IMR-90 (cell line): ENCODE data around the gene SEH1L. TPM values are rescaled to one million over a fixed set of nuclear protein-coding genes. Genes with fewer than 3 reads are reported as not detected.

Source experiments
- ATAC-seq: fragments of 200-7000 bp; cut with Tn5 transposase; 2 replicates; pipeline ENCODE4 v1.9.1; 2020; ENCODE audit warnings: low read depth, mild to moderate bottlenecking, moderate library complexity
- BruUV-seq: library from RNA; stranded (reverse); fragments of 400-500 nt; replicated peaks from 2 replicates; lab custom pipeline; 2021; lab: Mats Ljungman, UMichigan
- CTCF ChIA-PET: fragments of 300-600 bp; formaldehyde crosslinking; extraction: SDS; loops from one replicate; lab custom pipeline; 2021; ENCODE audit warnings: antibody characterized with exemption; lab: Yijun Ruan, JAX
- POLR2A ChIA-PET: fragments of 300-600 bp; sonication (Branson Sonifier 250); formaldehyde crosslinking; loops from one replicate; lab custom pipeline; 2022; ENCODE audit warnings: antibody characterized with exemption; ENCODE audit not compliant: unreplicated experiment; lab: Charles Lee
- DNase-seq: peaks from one replicate; pipeline ENCODE4 v3.0.0; 2013
- H2AFZ ChIP-seq: replicated peaks from 2 replicates; pipeline ENCODE3; 2013; ENCODE audit warnings: low read length, mild to moderate bottlenecking; ENCODE audit not compliant: poor library complexity
- H2AK5ac ChIP-seq: 2 replicates; pipeline ENCODE4 v1.6.1; 2013; ENCODE audit warnings: low read depth, low read length, inconsistent platforms
- H2AK9ac ChIP-seq: replicated peaks from 2 replicates; pipeline ENCODE3; 2013; ENCODE audit warnings: mild to moderate bottlenecking, low read depth, low read length, moderate library complexity; ENCODE audit not compliant: poor library complexity
- H2BK120ac ChIP-seq: 2 replicates; pipeline ENCODE4 v1.6.1; 2013; ENCODE audit warnings: low read depth, low read length, inconsistent platforms
- H2BK15ac ChIP-seq: 3 replicates; pipeline ENCODE4 v1.6.1; 2013; ENCODE audit warnings: low read depth, low read length, inconsistent platforms
- H2BK20ac ChIP-seq: 2 replicates; pipeline ENCODE4 v1.6.1; 2013; ENCODE audit warnings: low read depth, mild to moderate bottlenecking, inconsistent platforms, low read length, moderate library complexity
- H2BK5ac ChIP-seq: 2 replicates; pipeline ENCODE4 v1.6.1; 2013; ENCODE audit warnings: mild to moderate bottlenecking, low read depth, low read length, inconsistent platforms; ENCODE audit not compliant: poor library complexity, severe bottlenecking
- H3K14ac ChIP-seq: replicated peaks from 2 replicates; pipeline ENCODE4 v1.6.1; 2013; ENCODE audit warnings: low read depth, low read length, inconsistent platforms
- H3K18ac ChIP-seq: 2 replicates; pipeline ENCODE4 v1.6.1; 2013; ENCODE audit warnings: low read depth, low read length, control low read depth
- H3K23ac ChIP-seq: 2 replicates; pipeline ENCODE4 v1.6.1; 2013; ENCODE audit warnings: low read depth, low read length, inconsistent platforms
- H3K27ac ChIP-seq: 2 replicates; pipeline ENCODE4 v1.5.1; 2013; ENCODE audit warnings: mild to moderate bottlenecking, control low read depth, low read length; ENCODE audit not compliant: insufficient read depth
- H3K27me3 ChIP-seq: 2 replicates; pipeline ENCODE4 v1.6.1; 2013; ENCODE audit warnings: low read length; ENCODE audit not compliant: control insufficient read depth, insufficient read depth
- H3K36me3 ChIP-seq: 2 replicates; pipeline ENCODE4 v1.6.1; 2013; ENCODE audit warnings: low read length, mixed read lengths; ENCODE audit not compliant: control insufficient read depth, insufficient read depth
- H3K4ac ChIP-seq: 2 replicates; pipeline ENCODE4 v1.6.1; 2013; ENCODE audit warnings: low read depth, low read length, inconsistent platforms
- H3K4me1 ChIP-seq: 2 replicates; pipeline ENCODE4 v1.6.1; 2013; ENCODE audit warnings: low read length, mixed read lengths; ENCODE audit not compliant: control insufficient read depth, insufficient read depth
- H3K4me2 ChIP-seq: 2 replicates; pipeline ENCODE4 v1.6.1; 2013; ENCODE audit warnings: low read depth, mild to moderate bottlenecking, control low read depth, low read length, moderate library complexity
- H3K4me3 ChIP-seq: 2 replicates; pipeline ENCODE4 v1.5.1; 2013; ENCODE audit warnings: low read depth, mild to moderate bottlenecking, control low read depth, low read length, moderate library complexity; ENCODE audit not compliant: insufficient read depth
- H3K56ac ChIP-seq: 2 replicates; pipeline ENCODE4 v1.6.1; 2013; ENCODE audit warnings: low read length, inconsistent platforms; ENCODE audit not compliant: insufficient read depth; ENCODE audit errors: extremely low read depth
- H3K79me1 ChIP-seq, 2 experiments: 2 replicates each; pipeline ENCODE4 v1.6.1; 2013; ENCODE audit warnings: low read length in 2 of 2, inconsistent platforms in 1 of 2, low read depth in 1 of 2
- H3K9ac ChIP-seq: 2 replicates; pipeline ENCODE4 v1.6.1; 2013; ENCODE audit warnings: low read depth, low read length, control low read depth
- H3K9me1 ChIP-seq: 2 replicates; pipeline ENCODE4 v1.6.1; 2013; ENCODE audit warnings: low read length, inconsistent platforms; ENCODE audit not compliant: insufficient read depth
- H3K9me3 ChIP-seq: 2 replicates; pipeline ENCODE4 v1.6.1; 2013; ENCODE audit warnings: low read length; ENCODE audit not compliant: control insufficient read depth, insufficient read depth
- H4K20me1 ChIP-seq: 2 replicates; pipeline ENCODE4 v1.6.1; 2013; ENCODE audit warnings: low read length, inconsistent platforms; ENCODE audit not compliant: insufficient read depth
- H4K5ac ChIP-seq: 2 replicates; pipeline ENCODE4 v1.6.1; 2013; ENCODE audit warnings: mild to moderate bottlenecking, low read depth, low read length, control low read depth
- H4K8ac ChIP-seq, 2 experiments: 2 replicates each; pipeline ENCODE4 v1.6.1; 2013; ENCODE audit warnings: low read depth in 2 of 2, low read length in 2 of 2, control low read depth in 1 of 2, inconsistent platforms in 1 of 2
- H4K91ac ChIP-seq: 2 replicates; pipeline ENCODE4 v1.6.1; 2013; ENCODE audit warnings: low read depth, low read length, inconsistent platforms; ENCODE audit not compliant: insufficient read depth
- BHLHE40 ChIP-seq: fragments of 150-350 bp; IDR thresholded peaks from 2 replicates; pipeline ENCODE4 v1.6.1; 2016; ENCODE audit warnings: mild to moderate bottlenecking, low read depth, low read length
- CEBPB ChIP-seq: IDR thresholded peaks from 2 replicates; pipeline ENCODE4 v1.6.1; 2012; ENCODE audit warnings: low read depth, low read length, improper control_type of control experiment
- CTCF ChIP-seq: conservative IDR thresholded peaks from 2 replicates; pipeline ENCODE4 v1.5.1; 2012; ENCODE audit warnings: mild to moderate bottlenecking, low read depth, low read length, improper control_type of control experiment
- MAZ ChIP-seq: IDR thresholded peaks from 2 replicates; pipeline ENCODE4 v1.6.1; 2012; ENCODE audit warnings: low read depth, mild to moderate bottlenecking, low read length, improper control_type of control experiment, moderate library complexity, borderline replicate concordance
- MXI1 ChIP-seq: IDR thresholded peaks from 2 replicates; pipeline ENCODE4 v1.6.1; 2012; ENCODE audit warnings: low read depth, mild to moderate bottlenecking, low read length, moderate library complexity, borderline replicate concordance
- RCOR1 ChIP-seq: IDR thresholded peaks from 2 replicates; pipeline ENCODE4 v1.6.1; 2012; ENCODE audit warnings: mild to moderate bottlenecking, low read length, improper control_type of control experiment; ENCODE audit not compliant: insufficient replicate concordance
- RFX5 ChIP-seq: IDR thresholded peaks from 2 replicates; pipeline ENCODE4 v1.8.0; 2012; ENCODE audit warnings: low read depth, mild to moderate bottlenecking, low read length, moderate library complexity
- WGBS, 2 experiments: methylation state at CpG; one replicate each; pipeline versions ENCODE4 v1.1.5 to v1.1.7; 2013; ENCODE audit warnings: missing lambda C conversion rate in 2 of 2; ENCODE audit not compliant: insufficient read length in 1 of 2; ENCODE audit errors: extremely low coverage in 2 of 2; 5-methylcytosine and 5-hydroxymethylcytosine counted together
- dilution Hi-C: fragments of 300-500 bp; cut with HindIII; formaldehyde crosslinking; loops from one replicate; pipeline ENCODE4 v1.14.3; 2018; ENCODE audit warnings: low sequenced_read_pairs; ENCODE audit not compliant: unreplicated experiment
- in situ Hi-C: fragments of 300-500 bp; cut with MboI; formaldehyde crosslinking; loops from 3 replicates; pipeline ENCODE4 v1.14.3; 2019; ENCODE audit warnings: low sequenced_read_pairs, inconsistent platforms, mixed read lengths
- intact Hi-C: fragments of 100-400 bp; cut with micrococcal nuclease; formaldehyde crosslinking; loops from 2 replicates; pipeline ENCODE4 v1.10.0; 2022
- polyA plus RNA-seq, 3 experiments: library from polyadenylated mRNA; depleted of rRNA; stranded (reverse); fragments of >200 nt; gene quantifications; 2 replicates each; pipeline ENCODE4 v1.2.3, GENCODE V29; 2012; ENCODE audit warnings: low replicate concordance in 1 of 3
- total RNA-seq: library from RNA; depleted of rRNA; stranded (reverse); fragments of >200 nt; gene quantifications from 2 replicates; pipeline ENCODE4 v1.2.3, GENCODE V29; 2012

Gene SEH1L
- total and polyA plus RNA-seq, 2 of the 4 experiments (the other 2 are of a cell fraction), result 27.6 to 45.5 TPM

GRCh38 chr18:12930376-12930775 lies 17.4 kb upstream of the SEH1L start:
- H3K4ac ChIP-seq, result no peak overlapping the region
- dilution Hi-C loops (no loop called here), in situ Hi-C loops (loop anchor here (5.0 kb wide), 1 partner anchor 198 kb away; no protein-coding TSS in a partner anchor), intact Hi-C loops (no loop called here)
- ChIA-PET POLR2A (no interaction called here), CTCF (no interaction called here)
- no peaks in the 10 kb centered on the region for H3K9me3 ChIP-seq
- no peak overlapping the region for H3K9ac ChIP-seq
- H2AFZ ChIP-seq, result no peak overlapping the region
- H3K4me2 ChIP-seq, result no peak overlapping the region
- WGBS, 2 experiments, result 82% methylated on average over 3 of the region's 3 CpGs; no CpG with 5 or more reads in 1 of the 2 experiments
- H3K4me3 ChIP-seq, result no peak overlapping the region
- H4K91ac ChIP-seq, result no peak overlapping the region
- no peak overlapping the region for H3K23ac ChIP-seq
- no peak overlapping the region for H3K27ac ChIP-seq
- H2AK5ac ChIP-seq, result no peak overlapping the region
- no peaks in the 10 kb centered on the region for H3K27me3 ChIP-seq
- H3K9me1 ChIP-seq, result no peaks in the 10 kb centered on the region
- ATAC-seq (no peak), DNase-seq (no peak)
- no peak overlapping the region for H4K8ac ChIP-seq
- no peak overlapping the region for H2BK120ac ChIP-seq
- no peak overlapping the region for H2BK20ac ChIP-seq
- H3K14ac ChIP-seq, result no peak overlapping the region
- no peak overlapping the region for H3K18ac ChIP-seq
- no peaks in the 10 kb centered on the region for H4K20me1 ChIP-seq
- H3K79me1 ChIP-seq, result no peaks in the 10 kb centered on the region
- H2BK5ac ChIP-seq, result no peak overlapping the region
- no peak overlapping the region for H3K56ac ChIP-seq
- no peak overlapping the region for H2BK15ac ChIP-seq
- TF ChIP-seq BHLHE40, result no peak
- TF ChIP-seq MAZ, result no peak
- no peak for TF ChIP-seq CTCF
- no peak for TF ChIP-seq MXI1
- TF ChIP-seq CEBPB, result no peak
- no peak for TF ChIP-seq RCOR1
- no peak for TF ChIP-seq RFX5
- no TSS peak for BruUV-seq
- H4K5ac ChIP-seq, result no peak overlapping the region
- no peaks in the 10 kb centered on the region for H3K4me1 ChIP-seq
- no peak overlapping the region for H2AK9ac ChIP-seq
- H3K36me3 ChIP-seq, result no peaks in the 10 kb centered on the region
